ENCODE data around the gene SLC29A3. TPM values are rescaled to one million over a fixed set of nuclear protein-coding genes. Genes with fewer than 3 reads are reported as not detected.

The SLC29A3 gene
- total RNA-seq, 1 experiment from 2014 or later = 9.2 TPM

DNA sequence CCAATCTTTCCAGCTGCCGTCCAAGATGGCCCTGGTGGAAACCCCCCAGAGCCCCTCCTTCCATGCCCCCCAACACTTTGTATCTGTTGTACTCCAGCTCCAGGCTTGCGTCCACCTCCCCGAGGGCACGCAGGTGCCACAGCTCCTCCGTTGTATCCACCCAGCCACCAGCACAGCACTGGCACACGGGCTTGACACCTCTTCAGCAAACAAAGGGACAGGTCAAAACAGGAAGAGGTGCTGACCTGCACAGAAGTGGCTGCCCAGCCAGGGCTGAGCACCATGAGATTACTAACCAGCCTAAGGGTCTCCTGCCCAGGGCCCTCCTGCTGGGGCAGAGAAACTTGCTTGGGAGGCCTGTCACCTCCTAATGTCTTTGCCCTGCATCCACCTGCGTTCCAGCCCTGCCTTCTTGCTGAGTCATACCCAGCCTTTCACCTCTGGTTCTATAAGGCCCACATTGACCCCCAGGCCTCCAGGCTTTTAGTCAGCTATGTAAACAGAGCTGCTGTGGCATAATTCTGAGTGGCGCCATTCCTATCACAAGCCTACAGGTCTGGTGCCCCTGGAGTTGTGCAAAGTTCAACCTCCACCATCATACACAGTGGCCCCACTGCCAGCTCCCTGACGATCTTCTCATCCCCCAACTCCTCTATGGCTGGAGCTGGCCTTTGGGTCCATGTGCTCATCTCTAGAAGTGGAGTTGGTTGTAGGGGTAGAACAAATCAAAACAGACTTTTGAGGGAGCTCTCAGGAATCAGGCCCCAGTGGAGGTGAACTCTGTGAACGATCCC lies 20.9 kb downstream of the SLC29A3 start:
- peaks cover 2% of the 10 kb centered on the region; the same call in 1 of the 2 replicates for H3K27me3 Mint-ChIP-seq (ENCODE audit: low read depth)
- no peak overlapping the region for H3K4me3 Mint-ChIP-seq
- no peaks in the 10 kb centered on the region for H3K9me3 Mint-ChIP-seq
- H3K79me2 ChIP-seq (ENCODE audit: insufficient read depth, low read length) = no peaks in the 10 kb centered on the region
- WGBS (ENCODE audit: extremely low coverage, insufficient read length, low lambda C conversion rate) = no CpG with 5 or more reads among the region's 10 CpGs
- no peak overlapping the region for H3K27ac ChIP-seq (ENCODE audit: insufficient read length, low read depth, low read length)
- no peak overlapping the region for H3K4me2 ChIP-seq (ENCODE audit: insufficient read depth, insufficient read length, low read length)
- H4K5ac ChIP-seq (ENCODE audit: insufficient read length, low read depth, low read length) = no peak overlapping the region
- no peak overlapping the region for H2BK15ac ChIP-seq (ENCODE audit: low read depth, low read length)
- no peak overlapping the region for H3T11ph ChIP-seq (ENCODE audit: low read length)
- H4K91ac ChIP-seq (ENCODE audit: insufficient read length, low read depth, low read length) = no peak overlapping the region
- H3K18ac ChIP-seq (ENCODE audit: insufficient read length, low read depth, low read length) = no peak overlapping the region
- H2BK120ac ChIP-seq (ENCODE audit: low read depth, low read length, poor library complexity, severe bottlenecking) = no peak overlapping the region
- H2BK12ac ChIP-seq (ENCODE audit: insufficient read length, low read depth, low read length) = no peak overlapping the region
- no peak overlapping the region for H3K56ac ChIP-seq (ENCODE audit: insufficient read length, low read depth, low read length)
- H3K36me3 Mint-ChIP-seq (ENCODE audit: insufficient read depth in 1 of 3, low read depth in 3 of 3) = peaks cover 6 to 15% (median 12%) of the 10 kb centered on the region in 3 experiments; a peak in 6 of 7 replicates
- no peak overlapping the region for H3K9ac ChIP-seq (ENCODE audit: extremely low read depth, insufficient read length, low read length)
- no peaks in the 10 kb centered on the region for H4K20me1 ChIP-seq (ENCODE audit: control insufficient read depth, insufficient read depth, insufficient read length)
- no peak overlapping the region for H2BK5ac ChIP-seq (ENCODE audit: insufficient read length, low read length)
- DNase-seq = no peak
- H2AK5ac ChIP-seq (ENCODE audit: insufficient read length, low read length) = no peak overlapping the region
- peaks cover 3% of the 10 kb centered on the region for H3K23me2 ChIP-seq (ENCODE audit: insufficient read length, low read depth, low read length, poor library complexity, severe bottlenecking)
- H3K9me3 ChIP-seq (ENCODE audit: control insufficient read depth, low read depth, low read length) = no peaks in the 10 kb centered on the region
- H3K14ac ChIP-seq (ENCODE audit: insufficient read depth, low read length) = no peak overlapping the region; the same call in 1 of the 2 replicates
- H3K79me1 ChIP-seq (ENCODE audit: insufficient read depth, low read depth, low read length, poor library complexity, severe bottlenecking) = no peaks in the 10 kb centered on the region
- no peak overlapping the region for H3K23ac ChIP-seq (ENCODE audit: insufficient read length, low read depth, low read length)
- no peak overlapping the region for H2AFZ ChIP-seq (ENCODE audit: low read length)
- peaks cover 10% of the 10 kb centered on the region for H3K4me1 ChIP-seq (ENCODE audit: insufficient read depth, low read length)
- TF ChIP-seq, protein P1, sequence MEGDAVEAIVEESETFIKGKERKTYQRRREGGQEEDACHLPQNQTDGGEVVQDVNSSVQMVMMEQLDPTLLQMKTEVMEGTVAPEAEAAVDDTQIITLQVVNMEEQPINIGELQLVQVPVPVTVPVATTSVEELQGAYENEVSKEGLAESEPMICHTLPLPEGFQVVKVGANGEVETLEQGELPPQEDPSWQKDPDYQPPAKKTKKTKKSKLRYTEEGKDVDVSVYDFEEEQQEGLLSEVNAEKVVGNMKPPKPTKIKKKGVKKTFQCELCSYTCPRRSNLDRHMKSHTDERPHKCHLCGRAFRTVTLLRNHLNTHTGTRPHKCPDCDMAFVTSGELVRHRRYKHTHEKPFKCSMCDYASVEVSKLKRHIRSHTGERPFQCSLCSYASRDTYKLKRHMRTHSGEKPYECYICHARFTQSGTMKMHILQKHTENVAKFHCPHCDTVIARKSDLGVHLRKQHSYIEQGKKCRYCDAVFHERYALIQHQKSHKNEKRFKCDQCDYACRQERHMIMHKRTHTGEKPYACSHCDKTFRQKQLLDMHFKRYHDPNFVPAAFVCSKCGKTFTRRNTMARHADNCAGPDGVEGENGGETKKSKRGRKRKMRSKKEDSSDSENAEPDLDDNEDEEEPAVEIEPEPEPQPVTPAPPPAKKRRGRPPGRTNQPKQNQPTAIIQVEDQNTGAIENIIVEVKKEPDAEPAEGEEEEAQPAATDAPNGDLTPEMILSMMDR (conservative IDR thresholded peaks at IDR 0.05) = no peak
- H3K27ac Mint-ChIP-seq = peak overlapping the region; percentile 45 to 95 (median 59); a peak in 6 of 7 replicates
- H3K27me3 ChIP-seq (ENCODE audit: insufficient read depth, low read length) = no peaks in the 10 kb centered on the region; the same call in 1 of the 2 replicates
- no peak overlapping the region for H4K8ac ChIP-seq (replicated peaks; ENCODE audit: insufficient read length, low read depth, low read length)
- no peak overlapping the region for H3K4ac ChIP-seq (ENCODE audit: low read depth, low read length)
- H3K4me1 Mint-ChIP-seq = peaks cover 67 to 70% of the 10 kb centered on the region in 2 experiments
- H2BK20ac ChIP-seq (ENCODE audit: low read depth, low read length, poor library complexity, severe bottlenecking) = no peak overlapping the region

Measured in H9 (cell line).